NCI-H1092 treated with DMSO at 0.1 percent for 48 hours (cell line): ENCODE data around the gene COX5A.

Source experiments
- DNase-seq: peaks from one replicate; lab custom pipeline; 2025; lab: John Stamatoyannopoulos, UW

The COX5A gene

GRCh38 chr15:74870436-74871215 is 67.2 kb downstream of the COX5A start:
- no peak for DNase-seq
